GM23338 (cell line): ENCODE data around the gene TMEM222.

Experiments
- CREB1 ChIP-seq: fragments of 250-450 bp; sonication (Bioruptor Pico); IDR thresholded peaks from 2 replicates; pipeline ENCODE4 v1.5.0; 2020; ENCODE audit warnings: low read depth, mild to moderate bottlenecking, moderate library complexity
- CTCF ChIP-seq, 2 experiments: fragments of 200-600 bp in 1 of 2; sonication (generic) in 1 of 2; conservative IDR thresholded peaks; 2 replicates each; pipeline versions ENCODE4 v1.5.1 to v1.6.1; 2016 to 2017; ENCODE audit warnings: antibody characterized with exemption in 2 of 2, low read depth in 2 of 2, mild to moderate bottlenecking in 2 of 2, moderate library complexity in 1 of 2
- EZH2 ChIP-seq: fragments of 200-600 bp; sonication (generic); IDR thresholded peaks from one replicate; pipeline ENCODE4 v1.8.0; 2017; ENCODE audit warnings: antibody characterized with exemption, mild to moderate bottlenecking, low read depth; ENCODE audit not compliant: unreplicated experiment
- EZH2phosphoT487 ChIP-seq: fragments of 200-600 bp; sonication (generic); IDR thresholded peaks from one replicate; pipeline ENCODE4 v1.8.1; 2018; ENCODE audit warnings: antibody characterized with exemption; ENCODE audit not compliant: unreplicated experiment
- JUNB ChIP-seq: IDR thresholded peaks from one replicate; pipeline ENCODE4 v1.6.1; 2016; ENCODE audit warnings: antibody characterized with exemption; ENCODE audit not compliant: unreplicated experiment
- POLR2AphosphoS5 ChIP-seq: IDR thresholded peaks from 2 replicates; pipeline ENCODE4 v1.6.1; 2016; ENCODE audit warnings: antibody characterized with exemption, low read depth
- REST ChIP-seq: IDR thresholded peaks from one replicate; pipeline ENCODE4 v1.6.1; 2018; ENCODE audit warnings: antibody characterized with exemption; ENCODE audit not compliant: unreplicated experiment
- STAT1 ChIP-seq: IDR thresholded peaks from one replicate; pipeline ENCODE4 v1.6.1; 2016; ENCODE audit warnings: antibody characterized with exemption; ENCODE audit not compliant: unreplicated experiment
- ZNF331 ChIP-seq: fragments of 250-450 bp; sonication (Bioruptor Pico); IDR thresholded peaks from 2 replicates; pipeline ENCODE4 v1.5.0; 2020; ENCODE audit warnings: low read depth, mild to moderate bottlenecking, moderate library complexity

GRCh38 chr1:27343639-27344025, 21.7 kb downstream of the TMEM222 start:
- TF ChIP-seq EZH2phosphoT487 (no peak), CTCF (conservative IDR thresholded peaks at IDR 0.05; ENCODE audit: low read depth in 2 of 2) (no peak), EZH2 (no peak), POLR2AphosphoS5 (no peak), JUNB (no peak), STAT1 (no peak), CREB1 (CRISPR knock-in tag) (no peak), REST (no peak), ZNF331 (CRISPR knock-in tag) (no peak)
